ENCODE measurements around the gene RASGRP1. TPM values are rescaled to one million over a fixed set of nuclear protein-coding genes. Genes with fewer than 3 reads are reported as not detected.

RASGRP1 gene
- total RNA-seq, 1 experiment from 2014 or later, result 0.51 TPM

DNA sequence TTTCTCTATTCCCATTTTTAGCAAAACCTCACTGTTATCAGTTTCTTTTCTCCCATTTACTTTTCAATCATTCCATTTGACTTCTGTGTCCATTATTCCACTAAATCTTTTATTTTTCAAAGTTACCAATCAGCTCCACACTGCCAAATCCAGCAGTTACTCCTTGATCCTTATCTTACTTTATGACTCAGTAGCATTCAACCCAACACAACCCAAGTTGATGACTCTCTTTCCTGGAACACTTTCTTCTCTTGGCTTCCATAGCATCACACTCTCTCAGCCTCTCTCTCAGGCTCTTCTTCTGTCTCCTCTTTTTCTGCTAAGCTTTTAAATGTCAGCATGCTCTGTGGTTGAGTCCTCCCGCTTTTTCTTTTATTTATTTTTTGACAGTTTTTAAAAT is 36.3 kb downstream of the RASGRP1 start:
- CTCF ChIA-PET, result no interaction called here

DNA sequence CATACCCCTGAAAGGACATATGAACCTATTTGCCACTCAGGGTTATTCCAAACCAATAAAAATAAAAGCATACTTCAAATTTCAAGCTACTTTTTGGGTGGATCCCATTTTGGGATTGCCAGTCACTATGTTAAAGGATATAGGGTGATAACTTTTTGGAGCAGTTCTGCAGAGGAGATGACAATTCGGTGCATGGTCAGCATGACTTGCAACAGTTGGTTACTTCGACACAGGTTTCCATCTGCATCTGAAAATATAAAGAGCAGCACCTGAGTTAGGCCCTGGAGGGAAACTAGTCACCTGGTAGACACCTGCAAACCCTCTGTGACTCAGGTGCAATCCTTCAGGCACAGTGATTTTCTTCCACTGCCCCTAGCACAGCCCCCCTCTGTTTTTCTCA is 38.5 kb downstream of the RASGRP1 start:
- CTCF ChIA-PET, result no interaction called here
- in situ Hi-C loops (cut with HindIII; ENCODE audit: low pct_unique_long_range_greater_than_20kb, low sequenced_read_pairs), result no loop called here

More for the DNA sequence above, 36.3 kb downstream of the RASGRP1 start:
- in situ Hi-C loops (cut with HindIII; ENCODE audit: low pct_unique_long_range_greater_than_20kb, low sequenced_read_pairs) (no loop called here), intact Hi-C loops (cut with micrococcal nuclease; ENCODE audit: unreplicated experiment) (no loop called here)
- POLR2A ChIA-PET, result no interaction called here
- Histone ChIP-seq H3K9me3 (ENCODE audit: control insufficient read depth, insufficient read depth, low read depth, low read length) (no peaks in the 10 kb centered on the region), H3K27ac (ENCODE audit: low read length) (no peak overlapping the region), H3K27me3 (ENCODE audit: control insufficient read depth, insufficient read depth, low read length) (no peaks in the 10 kb centered on the region; the same call in none of the 2 replicates), H3K4me3 (ENCODE audit: low read depth in 2 of 2, low read length in 2 of 2) (no peak overlapping the region), H3K4me1 (ENCODE audit: control insufficient read depth, insufficient read depth, low read length) (no peaks in the 10 kb centered on the region), H3K36me3 (ENCODE audit: control insufficient read depth, insufficient read depth, low read length) (no peaks in the 10 kb centered on the region)
- no TSS peak for BruUV-seq (replicated peaks)
- DNase-seq (ENCODE audit: low read depth, low spot score) (no peak), ATAC-seq (no peak)
- no peak for TF ChIP-seq TCF7L2 (IDR thresholded peaks at IDR 0.05; ENCODE audit: low read depth, low read length)

DNA sequence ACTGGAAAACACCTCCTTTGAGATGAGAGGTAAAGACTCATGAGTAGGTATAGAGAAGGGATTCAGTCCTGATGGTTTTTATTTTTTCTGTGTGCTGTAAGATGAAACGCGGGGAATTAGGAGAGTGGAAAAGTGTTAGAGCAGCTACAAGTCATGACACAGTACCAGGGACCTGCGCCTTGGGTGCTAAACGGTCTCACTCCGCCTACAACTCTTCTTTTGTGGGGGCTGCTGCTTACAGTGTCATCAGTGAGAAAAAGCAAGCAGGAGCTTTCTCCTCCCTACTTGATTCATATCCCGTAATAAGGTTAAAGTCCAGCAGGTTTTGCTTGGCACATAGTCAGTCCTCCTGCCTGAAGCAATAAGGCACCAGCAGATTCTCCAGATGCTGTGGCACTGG is 39.1 kb downstream of the RASGRP1 start:
- Histone ChIP-seq H3K4me1 (ENCODE audit: control insufficient read depth, insufficient read depth, low read length) (no peaks in the 10 kb centered on the region), H3K4me3 (ENCODE audit: low read depth in 2 of 2, low read length in 2 of 2) (no peak overlapping the region), H3K27ac (ENCODE audit: low read length) (no peak overlapping the region), H3K36me3 (ENCODE audit: control insufficient read depth, insufficient read depth, low read length) (no peaks in the 10 kb centered on the region), H3K27me3 (ENCODE audit: control insufficient read depth, insufficient read depth, low read length) (no peaks in the 10 kb centered on the region; the same call in 1 of the 2 replicates), H3K9me3 (ENCODE audit: control insufficient read depth, insufficient read depth, low read depth, low read length) (no peaks in the 10 kb centered on the region)
- no peak for TF ChIP-seq POLR2AphosphoS5 (IDR thresholded peaks at IDR 0.05; ENCODE audit: low read depth, low read length)
- POLR2A ChIA-PET, result no interaction called here
- BruUV-seq (replicated peaks), result no TSS peak
- DNase-seq (ENCODE audit: low read depth, low spot score) (no peak), ATAC-seq (no peak)
- in situ Hi-C loops (cut with HindIII; ENCODE audit: low pct_unique_long_range_greater_than_20kb, low sequenced_read_pairs) (no loop called here), intact Hi-C loops (cut with micrococcal nuclease; ENCODE audit: unreplicated experiment) (no loop called here)
- CTCF ChIA-PET, result no interaction called here

More for the DNA sequence above, 38.5 kb downstream of the RASGRP1 start:
- Histone ChIP-seq H3K27me3 (ENCODE audit: control insufficient read depth, insufficient read depth, low read length) (no peaks in the 10 kb centered on the region; the same call in 1 of the 2 replicates), H3K4me3 (ENCODE audit: low read depth in 2 of 2, low read length in 2 of 2) (no peak overlapping the region), H3K36me3 (ENCODE audit: control insufficient read depth, insufficient read depth, low read length) (no peaks in the 10 kb centered on the region), H3K4me1 (ENCODE audit: control insufficient read depth, insufficient read depth, low read length) (no peaks in the 10 kb centered on the region), H3K9me3 (ENCODE audit: control insufficient read depth, insufficient read depth, low read depth, low read length) (no peaks in the 10 kb centered on the region), H3K27ac (ENCODE audit: low read length) (no peak overlapping the region)
- ATAC-seq (no peak), DNase-seq (ENCODE audit: low read depth, low spot score) (no peak)
- TF ChIP-seq SIN3A (IDR thresholded peaks at IDR 0.05; ENCODE audit: borderline replicate concordance, insufficient read depth, low read depth, low read length) (no peak), POLR2AphosphoS5 (IDR thresholded peaks at IDR 0.05; ENCODE audit: low read depth, low read length) (no peak), TCF7L2 (IDR thresholded peaks at IDR 0.05; ENCODE audit: low read depth, low read length) (no peak)
- TF ChIP-seq, protein P1, sequence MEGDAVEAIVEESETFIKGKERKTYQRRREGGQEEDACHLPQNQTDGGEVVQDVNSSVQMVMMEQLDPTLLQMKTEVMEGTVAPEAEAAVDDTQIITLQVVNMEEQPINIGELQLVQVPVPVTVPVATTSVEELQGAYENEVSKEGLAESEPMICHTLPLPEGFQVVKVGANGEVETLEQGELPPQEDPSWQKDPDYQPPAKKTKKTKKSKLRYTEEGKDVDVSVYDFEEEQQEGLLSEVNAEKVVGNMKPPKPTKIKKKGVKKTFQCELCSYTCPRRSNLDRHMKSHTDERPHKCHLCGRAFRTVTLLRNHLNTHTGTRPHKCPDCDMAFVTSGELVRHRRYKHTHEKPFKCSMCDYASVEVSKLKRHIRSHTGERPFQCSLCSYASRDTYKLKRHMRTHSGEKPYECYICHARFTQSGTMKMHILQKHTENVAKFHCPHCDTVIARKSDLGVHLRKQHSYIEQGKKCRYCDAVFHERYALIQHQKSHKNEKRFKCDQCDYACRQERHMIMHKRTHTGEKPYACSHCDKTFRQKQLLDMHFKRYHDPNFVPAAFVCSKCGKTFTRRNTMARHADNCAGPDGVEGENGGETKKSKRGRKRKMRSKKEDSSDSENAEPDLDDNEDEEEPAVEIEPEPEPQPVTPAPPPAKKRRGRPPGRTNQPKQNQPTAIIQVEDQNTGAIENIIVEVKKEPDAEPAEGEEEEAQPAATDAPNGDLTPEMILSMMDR (IDR thresholded peaks at IDR 0.05), result no peak
- TF ChIP-seq, protein P2, sequence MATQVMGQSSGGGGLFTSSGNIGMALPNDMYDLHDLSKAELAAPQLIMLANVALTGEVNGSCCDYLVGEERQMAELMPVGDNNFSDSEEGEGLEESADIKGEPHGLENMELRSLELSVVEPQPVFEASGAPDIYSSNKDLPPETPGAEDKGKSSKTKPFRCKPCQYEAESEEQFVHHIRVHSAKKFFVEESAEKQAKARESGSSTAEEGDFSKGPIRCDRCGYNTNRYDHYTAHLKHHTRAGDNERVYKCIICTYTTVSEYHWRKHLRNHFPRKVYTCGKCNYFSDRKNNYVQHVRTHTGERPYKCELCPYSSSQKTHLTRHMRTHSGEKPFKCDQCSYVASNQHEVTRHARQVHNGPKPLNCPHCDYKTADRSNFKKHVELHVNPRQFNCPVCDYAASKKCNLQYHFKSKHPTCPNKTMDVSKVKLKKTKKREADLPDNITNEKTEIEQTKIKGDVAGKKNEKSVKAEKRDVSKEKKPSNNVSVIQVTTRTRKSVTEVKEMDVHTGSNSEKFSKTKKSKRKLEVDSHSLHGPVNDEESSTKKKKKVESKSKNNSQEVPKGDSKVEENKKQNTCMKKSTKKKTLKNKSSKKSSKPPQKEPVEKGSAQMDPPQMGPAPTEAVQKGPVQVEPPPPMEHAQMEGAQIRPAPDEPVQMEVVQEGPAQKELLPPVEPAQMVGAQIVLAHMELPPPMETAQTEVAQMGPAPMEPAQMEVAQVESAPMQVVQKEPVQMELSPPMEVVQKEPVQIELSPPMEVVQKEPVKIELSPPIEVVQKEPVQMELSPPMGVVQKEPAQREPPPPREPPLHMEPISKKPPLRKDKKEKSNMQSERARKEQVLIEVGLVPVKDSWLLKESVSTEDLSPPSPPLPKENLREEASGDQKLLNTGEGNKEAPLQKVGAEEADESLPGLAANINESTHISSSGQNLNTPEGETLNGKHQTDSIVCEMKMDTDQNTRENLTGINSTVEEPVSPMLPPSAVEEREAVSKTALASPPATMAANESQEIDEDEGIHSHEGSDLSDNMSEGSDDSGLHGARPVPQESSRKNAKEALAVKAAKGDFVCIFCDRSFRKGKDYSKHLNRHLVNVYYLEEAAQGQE (IDR thresholded peaks at IDR 0.05; ENCODE audit: insufficient read depth in 1 of 2, low read depth in 2 of 2, low read length in 1 of 2), result no peak
- POLR2A ChIA-PET, result no interaction called here
- intact Hi-C loops (cut with micrococcal nuclease; ENCODE audit: unreplicated experiment), result no loop called here
- BruUV-seq (replicated peaks), result no TSS peak
